Liver (tissue), 9 donors: ENCODE results near the gene GDF10. TPM values are rescaled to one million over a fixed set of nuclear protein-coding genes. Genes with fewer than 3 reads are reported as not detected.

Experiments
- DNase-seq: peaks from one replicate; pipeline ENCODE4 v3.0.0-alpha.2; 2017; ENCODE audit warnings: low spot score
- H3K27ac ChIP-seq, 2 donors: one replicate each; pipeline ENCODE4 v1.7.0; 2013; ENCODE audit warnings: inconsistent platforms in 2 of 2, low read length in 2 of 2, control low read depth in 1 of 2, low read depth in 1 of 2, mild to moderate bottlenecking in 1 of 2
- H3K27me3 ChIP-seq, 4 donors: one replicate each; pipeline versions ENCODE4 v1.6.1 to v1.7.0; 2013; ENCODE audit warnings: low read length in 3 of 4, inconsistent platforms in 1 of 4, mild to moderate bottlenecking in 1 of 4, moderate library complexity in 1 of 4; ENCODE audit not compliant: control insufficient read depth in 4 of 4, insufficient read depth in 4 of 4
- H3K36me3 ChIP-seq, 4 donors: one replicate each; pipeline versions ENCODE4 v1.6.1 to v1.7.0; 2013; ENCODE audit warnings: low read length in 3 of 4, mild to moderate bottlenecking in 3 of 4, low read depth in 1 of 4, moderate library complexity in 1 of 4; ENCODE audit not compliant: control insufficient read depth in 4 of 4, insufficient read depth in 3 of 4
- H3K4me1 ChIP-seq, 4 donors: one replicate each; pipeline versions ENCODE4 v1.6.1 to v1.7.0; 2013; ENCODE audit warnings: low read length in 3 of 4, mild to moderate bottlenecking in 3 of 4, moderate library complexity in 1 of 4; ENCODE audit not compliant: control insufficient read depth in 4 of 4, insufficient read depth in 4 of 4
- H3K4me3 ChIP-seq, 3 donors: one replicate each; pipeline versions ENCODE4 v1.6.1 to v1.7.0; 2013; ENCODE audit warnings: low read length in 3 of 3, control low read depth in 1 of 3, low read depth in 1 of 3, mild to moderate bottlenecking in 1 of 3
- H3K9ac ChIP-seq, 2 donors: one replicate each; pipeline ENCODE4 v1.7.0; 2013; ENCODE audit warnings: low read length in 2 of 2, mild to moderate bottlenecking in 2 of 2, moderate library complexity in 2 of 2, control low read depth in 1 of 2, low read depth in 1 of 2
- H3K9me3 ChIP-seq, 4 donors: one replicate each; pipeline versions ENCODE4 v1.6.1 to v1.7.0; 2013; ENCODE audit warnings: low read length in 3 of 4; ENCODE audit not compliant: control insufficient read depth in 4 of 4
- EGR1 ChIP-seq, 2 donors: IDR thresholded peaks; 2 replicates each; pipeline ENCODE4 v1.6.1; 2016 to 2018; ENCODE audit warnings: antibody characterized with exemption in 2 of 2, low read depth in 2 of 2
- FOXA1 ChIP-seq: IDR thresholded peaks from 2 replicates; pipeline ENCODE4 v1.6.1; 2016; ENCODE audit warnings: antibody characterized with exemption
- GABPA ChIP-seq, 2 donors: IDR thresholded peaks in 1 of 2; conservative IDR thresholded peaks in 1 of 2; 2 replicates each; pipeline ENCODE4 v1.6.1; 2016; ENCODE audit warnings: antibody characterized with exemption in 2 of 2, mild to moderate bottlenecking in 1 of 2, moderate library complexity in 1 of 2
- HNF4A ChIP-seq, 2 donors: conservative IDR thresholded peaks; 2 replicates each; pipeline ENCODE4 v1.6.1; 2016; ENCODE audit warnings: antibody characterized with exemption in 2 of 2, mild to moderate bottlenecking in 2 of 2
- HNF4G ChIP-seq: IDR thresholded peaks from 2 replicates; pipeline ENCODE4 v1.6.1; 2016; ENCODE audit warnings: antibody characterized with exemption
- JUND ChIP-seq, 2 donors: IDR thresholded peaks; 2 replicates each; pipeline ENCODE4 v1.6.1; 2016; ENCODE audit warnings: antibody characterized with exemption in 2 of 2
- NR2F2 ChIP-seq: IDR thresholded peaks from 2 replicates; pipeline ENCODE4 v1.6.1; 2016; ENCODE audit warnings: antibody characterized with exemption
- RAD21 ChIP-seq, 2 donors: IDR thresholded peaks; 2 replicates each; pipeline ENCODE4 v1.6.1; 2016; ENCODE audit warnings: antibody characterized with exemption in 2 of 2, mild to moderate bottlenecking in 2 of 2
- REST ChIP-seq: IDR thresholded peaks from 2 replicates; pipeline ENCODE4 v1.6.1; 2016; ENCODE audit warnings: antibody characterized with exemption, mild to moderate bottlenecking
- RXRA ChIP-seq, 2 donors: IDR thresholded peaks; 2 replicates each; pipeline ENCODE4 v1.6.1; 2017 to 2018; ENCODE audit warnings: antibody characterized with exemption in 2 of 2, mild to moderate bottlenecking in 1 of 2
- SP1 ChIP-seq: IDR thresholded peaks from 2 replicates; pipeline ENCODE4 v1.6.1; 2018; ENCODE audit warnings: antibody characterized with exemption, mild to moderate bottlenecking
- TAF1 ChIP-seq: conservative IDR thresholded peaks from 2 replicates; pipeline ENCODE4 v1.6.1; 2016; ENCODE audit warnings: antibody characterized with exemption, mild to moderate bottlenecking
- YY1 ChIP-seq: IDR thresholded peaks from 2 replicates; pipeline ENCODE4 v1.6.1; 2016; ENCODE audit warnings: antibody characterized with exemption, mild to moderate bottlenecking
- WGBS: extraction: QIAGEN DNeasy Blood & Tissue Kit; methylation state at CpG from one replicate; pipeline ENCODE4 v1.1.7; 2013; 5-methylcytosine and 5-hydroxymethylcytosine counted together
- polyA plus RNA-seq, 2 donors: library from polyadenylated mRNA; stranded (reverse) in 1 of 2; unstranded in 1 of 2; fragments of 200-250 nt in 1 of 2; fragments of >200 nt in 1 of 2; fragmentation: Nextera tagmentation in 1 of 2; extraction: Ambion mirVana in 1 of 2; gene quantifications; one replicate each; pipeline versions ENCODE4 v1.2.1 to v1.2.3, GENCODE V29; 2013 to 2015
- total RNA-seq, 2 donors: library from RNA; depleted of rRNA; stranded (reverse); fragments of >200 nt; gene quantifications; one replicate each; pipeline ENCODE4 v1.2.3, GENCODE V29; 2014
- TF ChIP-seq, protein P1 (sequence below): IDR thresholded peaks from 2 replicates; pipeline ENCODE4 v1.6.1; 2016; ENCODE audit warnings: antibody characterized with exemption
- TF ChIP-seq, protein P2 (sequence below): IDR thresholded peaks from 2 replicates; pipeline ENCODE4 v1.6.1; 2016; ENCODE audit warnings: antibody characterized with exemption
- donor health status: healthy.
- donor health status: healthy.
- donor health status: healthy.
- donor health status: healthy.
- donor health status: healthy.

The GDF10 gene
- total and polyA plus RNA-seq, 4 donors: under 0.01 to 0.28 (median 0.11) TPM

- DNase-seq: no peak
- no peak overlapping the region for H3K9ac ChIP-seq
- no peaks in the 10 kb centered on the region for H3K9me3 ChIP-seq
- H3K27ac ChIP-seq: no peak overlapping the region
- no peak overlapping the region for H3K4me3 ChIP-seq
- H3K27me3 ChIP-seq: peaks cover 0 to 3% (median 0%) of the 10 kb centered on the region in 4 donors
- H3K36me3 ChIP-seq: no peaks in the 10 kb centered on the region
- TF ChIP-seq HNF4A (conservative IDR thresholded peaks at IDR 0.05) (no peak), YY1 (no peak), JUND (IDR thresholded peaks at IDR 0.05) (no peak)
- H3K4me1 ChIP-seq: no peaks in the 10 kb centered on the region
- 86% methylated on average over 8 of the region's 8 CpGs for WGBS
Measured at GRCh38 chr10:47288236-47288635, 11.8 kb upstream of the GDF10 start.

- Histone ChIP-seq H3K36me3 (no peaks in the 10 kb centered on the region), H3K9ac (no peak overlapping the region), H3K27me3 (peaks cover 0 to 3% (median 0%) of the 10 kb centered on the region in 4 donors), H3K4me3 (no peak overlapping the region), H3K9me3 (no peaks in the 10 kb centered on the region), H3K4me1 (no peaks in the 10 kb centered on the region), H3K27ac (no peak overlapping the region)
- no peak for DNase-seq
- WGBS: 69% methylated on average over 9 of the region's 9 CpGs
- no peak for TF ChIP-seq REST
- TF ChIP-seq YY1: no peak
- no peak for TF ChIP-seq HNF4A (conservative IDR thresholded peaks at IDR 0.05)
- no peak for TF ChIP-seq RXRA (IDR thresholded peaks at IDR 0.05)
- no peak for TF ChIP-seq HNF4G
- no peak for TF ChIP-seq SP1
- no peak for TF ChIP-seq GABPA (IDR thresholded peaks at IDR 0.05 in 1 of 2, conservative IDR thresholded peaks at IDR 0.05 in 1 of 2)
- TF ChIP-seq, protein P1, sequence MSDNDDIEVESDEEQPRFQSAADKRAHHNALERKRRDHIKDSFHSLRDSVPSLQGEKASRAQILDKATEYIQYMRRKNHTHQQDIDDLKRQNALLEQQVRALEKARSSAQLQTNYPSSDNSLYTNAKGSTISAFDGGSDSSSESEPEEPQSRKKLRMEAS: no peak
- TF ChIP-seq NR2F2: no peak
- TF ChIP-seq, protein P2, sequence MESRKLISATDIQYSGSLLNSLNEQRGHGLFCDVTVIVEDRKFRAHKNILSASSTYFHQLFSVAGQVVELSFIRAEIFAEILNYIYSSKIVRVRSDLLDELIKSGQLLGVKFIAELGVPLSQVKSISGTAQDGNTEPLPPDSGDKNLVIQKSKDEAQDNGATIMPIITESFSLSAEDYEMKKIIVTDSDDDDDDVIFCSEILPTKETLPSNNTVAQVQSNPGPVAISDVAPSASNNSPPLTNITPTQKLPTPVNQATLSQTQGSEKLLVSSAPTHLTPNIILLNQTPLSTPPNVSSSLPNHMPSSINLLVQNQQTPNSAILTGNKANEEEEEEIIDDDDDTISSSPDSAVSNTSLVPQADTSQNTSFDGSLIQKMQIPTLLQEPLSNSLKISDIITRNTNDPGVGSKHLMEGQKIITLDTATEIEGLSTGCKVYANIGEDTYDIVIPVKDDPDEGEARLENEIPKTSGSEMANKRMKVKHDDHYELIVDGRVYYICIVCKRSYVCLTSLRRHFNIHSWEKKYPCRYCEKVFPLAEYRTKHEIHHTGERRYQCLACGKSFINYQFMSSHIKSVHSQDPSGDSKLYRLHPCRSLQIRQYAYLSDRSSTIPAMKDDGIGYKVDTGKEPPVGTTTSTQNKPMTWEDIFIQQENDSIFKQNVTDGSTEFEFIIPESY: no peak
- TF ChIP-seq RAD21 (IDR thresholded peaks at IDR 0.05): no peak
- no peak for TF ChIP-seq EGR1 (IDR thresholded peaks at IDR 0.05; ENCODE audit: low read depth in 2 of 2)
- TF ChIP-seq TAF1: no peak
- TF ChIP-seq FOXA1: no peak
Measured at GRCh38 chr10:47288916-47289495, 11.0 kb upstream of the GDF10 start.
